Keratinocyte (primary cell): ENCODE data around the gene PAGE4. TPM values are rescaled to one million over a fixed set of nuclear protein-coding genes. Genes with fewer than 3 reads are reported as not detected.

Experiments
- DNase-seq: peaks from one replicate; pipeline ENCODE4 v3.0.0-alpha.2; 2011; ENCODE audit warnings: low read depth, missing footprints, low spot score
- FAIRE-seq: peaks from 2 replicates; lab custom pipeline; 2011; peaks lifted over from hg19 to GRCh38; lab: Jason Lieb, UNC
- H2AFZ ChIP-seq: 2 replicates; pipeline ENCODE4 v1.6.0; 2012; ENCODE audit warnings: low read length, control low read depth, inconsistent platforms; ENCODE audit not compliant: control insufficient read depth
- H3K27ac ChIP-seq: 2 replicates; pipeline ENCODE4 v1.5.1; 2011; ENCODE audit warnings: low read length; ENCODE audit not compliant: control insufficient read depth, insufficient read depth
- H3K27me3 ChIP-seq: 3 replicates; pipeline ENCODE4 v1.6.0; 2011; ENCODE audit warnings: low read length; ENCODE audit not compliant: control insufficient read depth, insufficient read depth; ENCODE audit errors: extremely low read depth
- H3K36me3 ChIP-seq, 2 experiments: 2 replicates in 1 of 2; 3 replicates in 1 of 2; pipeline ENCODE4 v1.5.1; 2011; ENCODE audit warnings: low read length in 2 of 2, mild to moderate bottlenecking in 1 of 2; ENCODE audit not compliant: control insufficient read depth in 2 of 2, insufficient read depth in 2 of 2; ENCODE audit errors: extremely low read depth in 1 of 2
- H3K4me1 ChIP-seq: 3 replicates; pipeline ENCODE4 v1.5.1; 2011; ENCODE audit warnings: low read length; ENCODE audit not compliant: control insufficient read depth, insufficient read depth; ENCODE audit errors: extremely low read depth
- H3K4me2 ChIP-seq: 3 replicates; pipeline ENCODE4 v1.6.0; 2011; ENCODE audit warnings: low read depth, low read length; ENCODE audit not compliant: control insufficient read depth, insufficient read depth; ENCODE audit errors: extremely low read depth
- H3K4me3 ChIP-seq, 3 experiments: fragments of 200-600 bp in 1 of 3; sonication (generic) in 1 of 3; 2 replicates in 2 of 3; 3 replicates in 1 of 3; pipeline ENCODE4 v1.5.1; 2011 to 2016; ENCODE audit warnings: low read length in 3 of 3, mild to moderate bottlenecking in 3 of 3, control low read depth in 2 of 3, inconsistent platforms in 1 of 3, low read depth in 1 of 3, mixed read lengths in 1 of 3, mixed run types in 1 of 3, moderate library complexity in 1 of 3; ENCODE audit not compliant: control insufficient read depth in 2 of 3, insufficient read depth in 2 of 3; ENCODE audit errors: extremely low read depth in 1 of 3
- H3K79me2 ChIP-seq: 2 replicates; pipeline ENCODE4 v1.6.0; 2012; ENCODE audit warnings: low read length; ENCODE audit not compliant: control insufficient read depth, insufficient read depth
- H3K9ac ChIP-seq: 3 replicates; pipeline ENCODE4 v1.6.0; 2011; ENCODE audit warnings: low read length; ENCODE audit not compliant: control insufficient read depth, insufficient read depth; ENCODE audit errors: extremely low read depth
- H3K9me1 ChIP-seq: 3 replicates; pipeline ENCODE4 v1.6.0; 2011; ENCODE audit warnings: low read length; ENCODE audit not compliant: control insufficient read depth, insufficient read depth; ENCODE audit errors: extremely low read depth
- H3K9me3 ChIP-seq: 2 replicates; pipeline ENCODE4 v1.5.1; 2012; ENCODE audit warnings: low read depth, low read length; ENCODE audit not compliant: control insufficient read depth
- H4K20me1 ChIP-seq: 3 replicates; pipeline ENCODE4 v1.6.0; 2011; ENCODE audit warnings: low read length; ENCODE audit not compliant: control insufficient read depth, insufficient read depth; ENCODE audit errors: extremely low read depth
- CTCF ChIP-seq, 3 experiments: IDR thresholded peaks in 1 of 3; conservative IDR thresholded peaks in 1 of 3; optimal IDR thresholded peaks in 1 of 3; 2 replicates in 2 of 3; 3 replicates in 1 of 3; pipeline versions ENCODE3 to v1.5.1; 2011; ENCODE audit warnings: low read length in 3 of 3, mild to moderate bottlenecking in 3 of 3, moderate library complexity in 2 of 3, control low read depth in 1 of 3, inconsistent platforms in 1 of 3; ENCODE audit not compliant: insufficient read depth in 2 of 3; ENCODE audit errors: extremely low read depth in 1 of 3
- EZH2 ChIP-seq: IDR thresholded peaks from one replicate; pipeline ENCODE4 v1.6.1; 2012; ENCODE audit warnings: inconsistent platforms, mild to moderate bottlenecking, low read length, moderate library complexity
- dilution Hi-C: fragments of 300-500 bp; cut with MboI; formaldehyde crosslinking; loops from one replicate; pipeline ENCODE4 v1.7.0; 2020; ENCODE audit warnings: low sequenced_read_pairs; ENCODE audit not compliant: extremely low pct_ligation_motif_present
- polyA plus RNA-seq, 5 experiments: library from polyadenylated mRNA; depleted of rRNA in 3 of 5; stranded (reverse) in 3 of 5; stranded (forward) in 1 of 5; unstranded in 1 of 5; fragments of >200 nt; gene quantifications; 1 replicate in 1 of 5; 2 replicates in 3 of 5; 3 replicates in 1 of 5; pipeline versions ENCODE4 v1.2.1 to v1.2.3, GENCODE V29; 2011 to 2012; ENCODE audit warnings: missing spikeins in 2 of 5, low read depth in 1 of 5, low replicate concordance in 1 of 5

PAGE4 gene
- polyA plus RNA-seq, 1 donor (not counting 4 experiments of a cell fraction or from before 2014, with no cell fraction given), result not detected

- Histone ChIP-seq H3K4me3 (no peak overlapping the region), H3K27me3 (no peaks in the 10 kb centered on the region), H3K4me2 (no peak overlapping the region), H4K20me1 (no peaks in the 10 kb centered on the region), H3K4me1 (no peaks in the 10 kb centered on the region), H3K9me1 (no peaks in the 10 kb centered on the region), H3K27ac (no peak overlapping the region), H3K36me3 (no peaks in the 10 kb centered on the region), H2AFZ (no peak overlapping the region), H3K79me2 (no peaks in the 10 kb centered on the region), H3K9ac (no peak overlapping the region), H3K9me3 (no peaks in the 10 kb centered on the region)
- FAIRE-seq (no peak), DNase-seq (no peak)
- TF ChIP-seq CTCF (optimal IDR thresholded peaks at IDR 0.05 in 1 of 3, IDR thresholded peaks at IDR 0.05 in 1 of 3, conservative IDR thresholded peaks at IDR 0.05 in 1 of 3; ENCODE audit: extremely low read depth in 1 of 3, insufficient read depth in 2 of 3, low read length in 3 of 3) (no peak), EZH2 (no peak)
- dilution Hi-C loops, result no loop called here
Measured at GRCh38 chrX:49842621-49843020, 13.5 kb downstream of the PAGE4 start.

DNA sequence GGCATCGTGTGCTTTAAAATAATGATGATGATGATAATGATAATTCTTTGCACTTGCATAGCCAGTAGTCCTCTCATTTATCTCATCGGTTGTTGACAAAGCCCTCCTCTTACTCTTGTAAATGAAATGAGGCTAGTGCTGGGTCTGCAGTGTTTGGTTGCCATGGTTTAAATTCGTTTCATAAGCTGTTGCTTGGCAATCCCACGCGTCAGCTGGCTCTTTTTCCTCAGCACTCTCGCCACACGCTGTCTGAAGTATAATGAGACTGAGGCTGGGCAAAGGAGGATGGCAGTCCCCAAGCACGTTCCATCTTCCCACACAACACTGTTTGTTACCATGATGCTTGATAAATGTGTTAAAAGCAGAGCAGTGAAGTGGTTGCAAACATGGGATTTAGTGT lies 15.5 kb downstream of the PAGE4 start:
- Histone ChIP-seq H3K9ac (no peak overlapping the region), H3K4me2 (no peak overlapping the region), H3K27ac (no peak overlapping the region), H3K9me3 (no peaks in the 10 kb centered on the region), H3K27me3 (no peaks in the 10 kb centered on the region), H3K4me3 (no peak overlapping the region), H3K9me1 (no peaks in the 10 kb centered on the region), H4K20me1 (no peaks in the 10 kb centered on the region), H3K36me3 (no peaks in the 10 kb centered on the region), H3K79me2 (no peaks in the 10 kb centered on the region), H3K4me1 (no peaks in the 10 kb centered on the region), H2AFZ (no peak overlapping the region)
- dilution Hi-C loops, result no loop called here
- TF ChIP-seq EZH2 (no peak), CTCF (optimal IDR thresholded peaks at IDR 0.05 in 1 of 3, IDR thresholded peaks at IDR 0.05 in 1 of 3, conservative IDR thresholded peaks at IDR 0.05 in 1 of 3; ENCODE audit: extremely low read depth in 1 of 3, insufficient read depth in 2 of 3, low read length in 3 of 3) (no peak)
- DNase-seq (no peak), FAIRE-seq (no peak)
